H1 (cell line): ENCODE measurements around the gene DGKK.

Experiments
- CEBPB ChIP-seq: IDR thresholded peaks from 2 replicates; pipeline ENCODE4 v1.6.1; 2012; ENCODE audit warnings: low read depth, low read length
- CHD2 ChIP-seq: IDR thresholded peaks from 2 replicates; pipeline ENCODE4 v1.6.1; 2012; ENCODE audit warnings: low read length, improper control_type of control experiment
- CTCF ChIP-seq, 3 experiments: IDR thresholded peaks; 1 replicate in 2 of 3; 2 replicates in 1 of 3; pipeline versions ENCODE4 v1.5.1 to v1.6.1; 2011; ENCODE audit warnings: low read length in 3 of 3, mild to moderate bottlenecking in 3 of 3, inconsistent platforms in 2 of 3, low read depth in 1 of 3, moderate library complexity in 1 of 3; ENCODE audit not compliant: insufficient read depth in 1 of 3; ENCODE audit errors: control extremely low read depth in 1 of 3
- EZH2 ChIP-seq: fragments of 200-600 bp; sonication (generic); IDR thresholded peaks from 2 replicates; pipeline ENCODE4 v1.7.1; 2012; ENCODE audit warnings: low read depth, mild to moderate bottlenecking, moderate library complexity, low read length, inconsistent platforms; ENCODE audit not compliant: severe bottlenecking
- GTF2F1 ChIP-seq: IDR thresholded peaks from 2 replicates; pipeline ENCODE4 v1.6.1; 2012; ENCODE audit warnings: low read depth, low read length, improper control_type of control experiment, borderline replicate concordance
- JUND ChIP-seq: IDR thresholded peaks from 2 replicates; pipeline ENCODE4 v1.6.1; 2011; ENCODE audit warnings: mild to moderate bottlenecking, improper control_type of control experiment, low read length
- KDM5A ChIP-seq: fragments of 200-600 bp; IDR thresholded peaks from 2 replicates; pipeline ENCODE4 v1.7.1; 2012; ENCODE audit warnings: mild to moderate bottlenecking, low read length, inconsistent platforms, mixed read lengths
- MAX ChIP-seq: IDR thresholded peaks from 2 replicates; pipeline ENCODE4 v1.6.1; 2012; ENCODE audit warnings: inconsistent platforms
- NRF1 ChIP-seq: IDR thresholded peaks from 2 replicates; pipeline ENCODE4 v1.6.1; 2011; ENCODE audit warnings: mild to moderate bottlenecking, low read depth, low read length, improper control_type of control experiment
- POLR2A ChIP-seq, 2 experiments: IDR thresholded peaks; 1 replicate in 1 of 2; 2 replicates in 1 of 2; pipeline ENCODE4 v1.6.1; 2011; ENCODE audit warnings: low read depth in 2 of 2, low read length in 2 of 2, mild to moderate bottlenecking in 2 of 2; ENCODE audit errors: control extremely low read depth in 1 of 2
- POLR2AphosphoS5 ChIP-seq: IDR thresholded peaks from 2 replicates; pipeline ENCODE4 v1.6.1; 2011; ENCODE audit warnings: low read depth, low read length

- TF ChIP-seq POLR2A (IDR thresholded peaks at IDR 0.05; ENCODE audit: control extremely low read depth in 1 of 2, low read depth in 2 of 2, low read length in 2 of 2) (no peak), CTCF (IDR thresholded peaks at IDR 0.05; ENCODE audit: control extremely low read depth in 1 of 3, insufficient read depth in 1 of 3, low read depth in 1 of 3, low read length in 3 of 3) (no peak), POLR2AphosphoS5 (no peak), CEBPB (no peak), MAX (no peak), NRF1 (no peak), EZH2 (no peak), GTF2F1 (no peak), JUND (no peak), KDM5A (no peak), CHD2 (no peak)
Observed at GRCh38 chrX:50514811-50515210, 44.2 kb upstream of the DGKK start.
